Dedifferentiated amniotic fluid mesenchymal stem cell (primary cell): ENCODE data around the gene PARD3B.
"Not testable (repeated sequence)": the region's sequence is repeated elsewhere in the genome, so short reads cannot be mapped to it uniquely, and the experiment has no call there.

Source experiments
- DNase-seq: peaks from one replicate; pipeline ENCODE4 v3.0.0-alpha.2; 2016; ENCODE audit errors: extremely low spot score

PARD3B gene

GRCh38 chr2:204542982-204543608 lies 2.2 kb upstream of the PARD3B start:
- DNase-seq, result no peak

GRCh38 chr2:204545861-204546735 lies 823 bp downstream of the PARD3B start:
- DNase-seq, result no peak

- DNase-seq, result peak; percentile 88
Observed at GRCh38 chr2:204550751-204551511, 5.7 kb downstream of the PARD3B start.

GRCh38 chr2:204551512-204551863 lies 6.2 kb downstream of the PARD3B start:
- DNase-seq, result no peak

- DNase-seq, result no peak
Observed at GRCh38 chr2:204557604-204558003, 12.3 kb downstream of the PARD3B start.

- DNase-seq, result not testable (repeated sequence)
Observed at GRCh38 chr2:204559358-204559757, 14.1 kb downstream of the PARD3B start.

- DNase-seq, result no peak
Observed at GRCh38 chr2:204560902-204561301, 15.6 kb downstream of the PARD3B start.

GRCh38 chr2:204561771-204562170 lies 16.5 kb downstream of the PARD3B start:
- DNase-seq, result no peak

- DNase-seq, result no peak
Observed at GRCh38 chr2:204566439-204566838, 21.2 kb downstream of the PARD3B start.

GRCh38 chr2:204570421-204570820 lies 25.1 kb downstream of the PARD3B start:
- no peak for DNase-seq

GRCh38 chr2:204571041-204571440 lies 25.8 kb downstream of the PARD3B start:
- no peak for DNase-seq

GRCh38 chr2:204571911-204572310 lies 26.6 kb downstream of the PARD3B start:
- DNase-seq, result no peak

GRCh38 chr2:204573221-204573620 lies 27.9 kb downstream of the PARD3B start:
- no peak for DNase-seq

GRCh38 chr2:204574486-204574885 lies 29.2 kb downstream of the PARD3B start:
- no peak for DNase-seq

GRCh38 chr2:204575463-204575862 lies 30.2 kb downstream of the PARD3B start:
- DNase-seq, result no peak

- DNase-seq, result no peak
Observed at GRCh38 chr2:204576362-204576979, 31.2 kb downstream of the PARD3B start.

GRCh38 chr2:204578928-204579598 lies 33.8 kb downstream of the PARD3B start:
- DNase-seq, result no peak

GRCh38 chr2:204581946-204582345 lies 36.7 kb downstream of the PARD3B start:
- no peak for DNase-seq

GRCh38 chr2:204583773-204584172 lies 38.5 kb downstream of the PARD3B start:
- no peak for DNase-seq

GRCh38 chr2:204585930-204586329 lies 40.7 kb downstream of the PARD3B start:
- no peak for DNase-seq

GRCh38 chr2:204586444-204587180 lies 41.3 kb downstream of the PARD3B start:
- no peak for DNase-seq
